ENCODE results near the gene RHPN2.
"Not testable (repeated sequence)": the region's sequence is repeated elsewhere in the genome, so short reads cannot be mapped to it uniquely, and the experiment has no call there.

The RHPN2 gene

GRCh38 chr19:33005440-33005839 is 59.2 kb downstream of the RHPN2 start:
- no peaks in the 10 kb centered on the region for H3K9me2 ChIP-seq (replicated peaks; ENCODE audit: low read depth, low read length)
- H4K20me1 ChIP-seq (ENCODE audit: insufficient read depth, low read length, poor library complexity, severe bottlenecking) = no peaks in the 10 kb centered on the region
- no peaks in the 10 kb centered on the region for H3K79me2 ChIP-seq (ENCODE audit: insufficient read depth, low read length)
- peaks cover 3% of the 10 kb centered on the region for H3K4me1 ChIP-seq (ENCODE audit: insufficient read depth, low read length, poor library complexity, severe bottlenecking)
- H2AFZ ChIP-seq (ENCODE audit: low read length) = no peak overlapping the region
- no peak overlapping the region for H3K9ac ChIP-seq (ENCODE audit: low read depth, low read length, poor library complexity, severe bottlenecking)
- no peak overlapping the region for H3K4me3 ChIP-seq (ENCODE audit: low read length, poor library complexity, severe bottlenecking)
- H3K36me3 ChIP-seq (ENCODE audit: insufficient read depth, low read length) = no peaks in the 10 kb centered on the region
- H3F3A ChIP-seq (ENCODE audit: low read depth) = no peaks in the 10 kb centered on the region
- no peak overlapping the region for H3K4me2 ChIP-seq (ENCODE audit: low read depth, low read length, poor library complexity, severe bottlenecking)
- TF ChIP-seq CTCF (conservative IDR thresholded peaks at IDR 0.05; ENCODE audit: low read length) = no peak
- no peak for TF ChIP-seq EZH2phosphoT487 (IDR thresholded peaks at IDR 0.05; ENCODE audit: borderline replicate concordance)
- no peaks in the 10 kb centered on the region for H3K27me3 ChIP-seq (ENCODE audit: insufficient read depth, low read length, poor library complexity, severe bottlenecking)
- H3K9me3 ChIP-seq (ENCODE audit: insufficient read depth, low read depth, low read length) = no peaks in the 10 kb centered on the region

GRCh38 chr19:33003424-33004024 is 61.2 kb downstream of the RHPN2 start:
- H3K9ac ChIP-seq (ENCODE audit: low read depth, low read length, poor library complexity, severe bottlenecking); H3K79me2 ChIP-seq (ENCODE audit: insufficient read depth, low read length); H3K36me3 ChIP-seq (ENCODE audit: insufficient read depth, low read length); H3K4me1 ChIP-seq (ENCODE audit: insufficient read depth, low read length, poor library complexity, severe bottlenecking); H3K4me2 ChIP-seq (ENCODE audit: low read depth, low read length, poor library complexity, severe bottlenecking); H2AFZ ChIP-seq (ENCODE audit: low read length); H3K9me2 ChIP-seq (replicated peaks; ENCODE audit: low read depth, low read length); H3F3A ChIP-seq (ENCODE audit: low read depth); H3K27me3 ChIP-seq (ENCODE audit: insufficient read depth, low read length, poor library complexity, severe bottlenecking); H3K9me3 ChIP-seq (ENCODE audit: insufficient read depth, low read depth, low read length); H3K4me3 ChIP-seq (ENCODE audit: low read length, poor library complexity, severe bottlenecking); H4K20me1 ChIP-seq (ENCODE audit: insufficient read depth, low read length, poor library complexity, severe bottlenecking): not testable (repeated sequence)

- not testable (repeated sequence) for H3K27me3 ChIP-seq (ENCODE audit: insufficient read depth, low read length, poor library complexity, severe bottlenecking); H3K4me2 ChIP-seq (ENCODE audit: low read depth, low read length, poor library complexity, severe bottlenecking); H3K4me1 ChIP-seq (ENCODE audit: insufficient read depth, low read length, poor library complexity, severe bottlenecking); H3K9ac ChIP-seq (ENCODE audit: low read depth, low read length, poor library complexity, severe bottlenecking); H3K9me3 ChIP-seq (ENCODE audit: insufficient read depth, low read depth, low read length); H3K9me2 ChIP-seq (replicated peaks; ENCODE audit: low read depth, low read length); H3K4me3 ChIP-seq (ENCODE audit: low read length, poor library complexity, severe bottlenecking); H2AFZ ChIP-seq (ENCODE audit: low read length); H4K20me1 ChIP-seq (ENCODE audit: insufficient read depth, low read length, poor library complexity, severe bottlenecking); H3K36me3 ChIP-seq (ENCODE audit: insufficient read depth, low read length); H3K79me2 ChIP-seq (ENCODE audit: insufficient read depth, low read length); H3F3A ChIP-seq (ENCODE audit: low read depth)
These were observed 62.4 kb downstream of the RHPN2 start for GRCh38 chr19:33002126-33002865.

- Histone ChIP-seq H3K4me1 (ENCODE audit: insufficient read depth, low read length, poor library complexity, severe bottlenecking) (peaks cover 4% of the 10 kb centered on the region), H3K9me2 (replicated peaks; ENCODE audit: low read depth, low read length) (no peaks in the 10 kb centered on the region), H2AFZ (ENCODE audit: low read length) (no peak overlapping the region), H4K20me1 (ENCODE audit: insufficient read depth, low read length, poor library complexity, severe bottlenecking) (no peaks in the 10 kb centered on the region), H3K4me3 (ENCODE audit: low read length, poor library complexity, severe bottlenecking) (no peak overlapping the region), H3K4me2 (ENCODE audit: low read depth, low read length, poor library complexity, severe bottlenecking) (no peak overlapping the region), H3K36me3 (ENCODE audit: insufficient read depth, low read length) (no peaks in the 10 kb centered on the region), H3K9me3 (ENCODE audit: insufficient read depth, low read depth, low read length) (no peaks in the 10 kb centered on the region), H3K79me2 (ENCODE audit: insufficient read depth, low read length) (no peaks in the 10 kb centered on the region), H3K9ac (ENCODE audit: low read depth, low read length, poor library complexity, severe bottlenecking) (no peak overlapping the region), H3F3A (ENCODE audit: low read depth) (no peaks in the 10 kb centered on the region), H3K27me3 (ENCODE audit: insufficient read depth, low read length, poor library complexity, severe bottlenecking) (no peaks in the 10 kb centered on the region)
- TF ChIP-seq CTCF (conservative IDR thresholded peaks at IDR 0.05; ENCODE audit: low read length) (no peak), EZH2phosphoT487 (IDR thresholded peaks at IDR 0.05; ENCODE audit: borderline replicate concordance) (no peak)
These were observed 63.8 kb downstream of the RHPN2 start for GRCh38 chr19:33000910-33001309.

Data from Loucy (cell line).